OCI-LY7 (cell line): Measurements from ENCODE around the gene MAP3K20.

Experiments used
- EZH2phosphoT487 ChIP-seq: fragments of 200-600 bp; sonication (generic); IDR thresholded peaks from 2 replicates; pipeline ENCODE4 v1.6.1; 2018; ENCODE audit warnings: low read depth, borderline replicate concordance, mild to moderate bottlenecking, mixed run types, antibody characterized with exemption, low read length, moderate library complexity, mixed read lengths
- TF ChIP-seq, protein P1 (sequence below): fragments of 200-600 bp; sonication (generic); conservative IDR thresholded peaks from 2 replicates; pipeline ENCODE4 v1.5.1; 2014; ENCODE audit warnings: mild to moderate bottlenecking, antibody characterized with exemption, low read length, moderate library complexity, mixed read lengths

DNA sequence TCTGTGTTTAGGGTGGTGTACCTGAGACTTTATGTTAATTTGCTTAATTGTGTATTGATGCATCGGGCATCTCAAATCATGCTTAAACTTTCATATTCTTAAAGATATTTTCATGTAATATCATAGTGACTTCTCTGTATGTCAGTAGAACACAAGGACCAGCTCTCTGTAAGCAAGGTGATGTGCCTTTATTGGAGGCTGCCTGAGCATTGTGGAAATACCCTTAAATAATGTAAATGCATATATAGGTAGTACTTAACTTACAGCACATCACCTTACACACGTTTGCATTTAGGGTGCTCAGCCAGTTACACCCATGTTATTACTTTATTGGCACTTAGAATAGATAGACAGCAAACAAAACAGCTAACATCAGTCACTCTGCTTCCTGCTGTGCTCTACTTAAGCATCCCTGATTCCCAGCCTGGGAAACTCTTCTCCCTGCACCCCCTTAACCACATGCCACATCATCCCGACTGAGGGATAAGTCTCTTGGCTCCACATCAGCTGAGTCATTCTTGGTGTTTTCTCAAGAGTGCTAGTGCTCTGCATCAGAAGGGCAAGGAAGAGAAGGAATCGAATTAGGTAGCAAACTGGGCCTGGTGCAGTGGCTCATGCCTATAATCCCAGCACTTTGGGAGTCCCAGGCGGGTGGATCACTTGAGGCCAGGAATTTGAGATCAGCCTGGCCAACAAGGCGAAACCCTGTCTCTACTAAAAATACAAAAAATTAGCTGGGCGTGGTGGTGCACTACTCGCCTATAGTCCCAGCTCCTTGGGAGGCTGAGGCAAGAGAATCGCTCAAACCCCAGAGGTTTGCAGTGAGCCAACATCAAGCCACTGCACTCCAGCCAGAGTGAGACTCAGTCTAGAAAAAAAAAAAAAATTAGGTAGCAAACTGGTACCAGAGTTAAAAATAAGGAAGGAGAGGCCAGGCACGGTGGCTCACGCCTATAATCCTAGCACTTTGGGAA, 108.7 kb downstream of the MAP3K20 start:
- TF ChIP-seq, protein P1, sequence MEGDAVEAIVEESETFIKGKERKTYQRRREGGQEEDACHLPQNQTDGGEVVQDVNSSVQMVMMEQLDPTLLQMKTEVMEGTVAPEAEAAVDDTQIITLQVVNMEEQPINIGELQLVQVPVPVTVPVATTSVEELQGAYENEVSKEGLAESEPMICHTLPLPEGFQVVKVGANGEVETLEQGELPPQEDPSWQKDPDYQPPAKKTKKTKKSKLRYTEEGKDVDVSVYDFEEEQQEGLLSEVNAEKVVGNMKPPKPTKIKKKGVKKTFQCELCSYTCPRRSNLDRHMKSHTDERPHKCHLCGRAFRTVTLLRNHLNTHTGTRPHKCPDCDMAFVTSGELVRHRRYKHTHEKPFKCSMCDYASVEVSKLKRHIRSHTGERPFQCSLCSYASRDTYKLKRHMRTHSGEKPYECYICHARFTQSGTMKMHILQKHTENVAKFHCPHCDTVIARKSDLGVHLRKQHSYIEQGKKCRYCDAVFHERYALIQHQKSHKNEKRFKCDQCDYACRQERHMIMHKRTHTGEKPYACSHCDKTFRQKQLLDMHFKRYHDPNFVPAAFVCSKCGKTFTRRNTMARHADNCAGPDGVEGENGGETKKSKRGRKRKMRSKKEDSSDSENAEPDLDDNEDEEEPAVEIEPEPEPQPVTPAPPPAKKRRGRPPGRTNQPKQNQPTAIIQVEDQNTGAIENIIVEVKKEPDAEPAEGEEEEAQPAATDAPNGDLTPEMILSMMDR, result no peak
- TF ChIP-seq EZH2phosphoT487, result no peak
